Brain microvascular endothelial cell (primary cell): Measurements from ENCODE around the gene FGF12.
A peak's percentile ranks its signal among the peaks of the same experiment; 100 is the strongest.

Experiments
- DNase-seq: peaks from one replicate; pipeline ENCODE4 v3.0.0-alpha.2; 2020
- H3K27ac ChIP-seq: fragments of 250-450 bp; sonication (Bioruptor Pico); 2 replicates; pipeline ENCODE4 v1.5.1; 2020; ENCODE audit warnings: mild to moderate bottlenecking, moderate library complexity
- H3K27me3 ChIP-seq: fragments of 250-450 bp; sonication (Bioruptor Pico); replicated peaks from 2 replicates; pipeline ENCODE4 v1.5.1; 2020; ENCODE audit warnings: mild to moderate bottlenecking
- H3K36me3 ChIP-seq: fragments of 250-450 bp; sonication (Bioruptor Pico); replicated peaks from 2 replicates; pipeline ENCODE4 v1.5.1; 2020; ENCODE audit warnings: mild to moderate bottlenecking
- H3K4me3 ChIP-seq: 2 replicates; pipeline ENCODE4 v1.5.1; 2011; ENCODE audit warnings: low read depth, mild to moderate bottlenecking, control low read depth, low read length, moderate library complexity
- CTCF ChIP-seq: IDR thresholded peaks from 2 replicates; pipeline ENCODE4 v1.5.1; 2011; ENCODE audit warnings: low read depth, mild to moderate bottlenecking, moderate library complexity, low read length, control low read depth, inconsistent platforms; ENCODE audit errors: missing control alignments
- in situ Hi-C: cut with HindIII; loops from 2 replicates; pipeline ENCODE4 v1.10.0; 2017; ENCODE audit warnings: low sequenced_read_pairs, low pct_ligation_motif_present

The FGF12 gene

GRCh38 chr3:192566706-192567290 is 160.5 kb downstream of the FGF12 start:
- in situ Hi-C loops = no loop called here
- DNase-seq = peak; percentile 87
- Histone ChIP-seq H3K27ac (no peak overlapping the region), H3K36me3 (no peaks in the 10 kb centered on the region), H3K4me3 (no peak overlapping the region), H3K27me3 (no peaks in the 10 kb centered on the region)
- TF ChIP-seq CTCF = peak; percentile 78

GRCh38 chr3:192564611-192565010 is 162.7 kb downstream of the FGF12 start:
- no peak for DNase-seq
- Histone ChIP-seq H3K27ac (no peak overlapping the region), H3K27me3 (no peaks in the 10 kb centered on the region), H3K36me3 (no peaks in the 10 kb centered on the region), H3K4me3 (no peak overlapping the region)
- in situ Hi-C loops = no loop called here
- no peak for TF ChIP-seq CTCF

GRCh38 chr3:192563417-192563816 is 163.9 kb downstream of the FGF12 start:
- no peak overlapping the region for H3K27ac ChIP-seq
- no peak overlapping the region for H3K4me3 ChIP-seq
- DNase-seq = no peak
- in situ Hi-C loops = no loop called here
- no peak for TF ChIP-seq CTCF
- no peaks in the 10 kb centered on the region for H3K36me3 ChIP-seq
- H3K27me3 ChIP-seq = no peaks in the 10 kb centered on the region

GRCh38 chr3:192553707-192554106 is 173.6 kb downstream of the FGF12 start:
- no peak for TF ChIP-seq CTCF
- Histone ChIP-seq H3K4me3 (no peak overlapping the region), H3K27ac (no peak overlapping the region), H3K36me3 (no peaks in the 10 kb centered on the region), H3K27me3 (no peaks in the 10 kb centered on the region)
- in situ Hi-C loops = no loop called here
- no peak for DNase-seq

- no peaks in the 10 kb centered on the region for H3K27me3 ChIP-seq
- no peaks in the 10 kb centered on the region for H3K36me3 ChIP-seq
- in situ Hi-C loops = no loop called here
- no peak for DNase-seq
- no peak overlapping the region for H3K27ac ChIP-seq
- TF ChIP-seq CTCF = no peak
- no peak overlapping the region for H3K4me3 ChIP-seq
Measured at GRCh38 chr3:192550356-192550755, 177.0 kb downstream of the FGF12 start.

- no peaks in the 10 kb centered on the region for H3K27me3 ChIP-seq
- no peak for TF ChIP-seq CTCF
- no peak overlapping the region for H3K27ac ChIP-seq
- no peaks in the 10 kb centered on the region for H3K36me3 ChIP-seq
- in situ Hi-C loops = no loop called here
- DNase-seq = no peak
- no peak overlapping the region for H3K4me3 ChIP-seq
Measured at GRCh38 chr3:192545333-192545732, 182.0 kb downstream of the FGF12 start.
